ENCODE data around the gene KTI12.

The KTI12 gene

DNA sequence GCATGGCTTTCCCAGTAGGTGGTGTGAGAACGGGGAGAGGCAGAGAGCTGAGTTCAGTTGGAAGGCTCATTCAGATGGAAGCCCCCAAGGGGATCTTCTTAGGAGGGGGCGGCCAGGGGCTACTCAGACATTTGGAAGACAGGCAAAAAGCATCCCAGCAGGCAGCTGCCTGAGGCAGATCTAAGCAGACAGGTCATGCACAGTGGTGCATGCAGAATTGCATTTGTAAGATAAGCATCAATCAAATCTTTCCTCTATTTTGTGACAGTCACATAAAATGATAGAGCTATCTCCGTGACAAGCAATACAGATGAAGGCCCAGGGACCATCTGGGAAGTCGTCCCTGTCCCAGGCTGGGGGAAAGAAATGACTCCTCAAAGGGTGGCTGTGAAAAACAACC is 46.9 kb downstream of the KTI12 start:
- no peak overlapping the region for H3K4me3 ChIP-seq (ENCODE audit: low read depth, low read length)
- TF ChIP-seq, protein P1, sequence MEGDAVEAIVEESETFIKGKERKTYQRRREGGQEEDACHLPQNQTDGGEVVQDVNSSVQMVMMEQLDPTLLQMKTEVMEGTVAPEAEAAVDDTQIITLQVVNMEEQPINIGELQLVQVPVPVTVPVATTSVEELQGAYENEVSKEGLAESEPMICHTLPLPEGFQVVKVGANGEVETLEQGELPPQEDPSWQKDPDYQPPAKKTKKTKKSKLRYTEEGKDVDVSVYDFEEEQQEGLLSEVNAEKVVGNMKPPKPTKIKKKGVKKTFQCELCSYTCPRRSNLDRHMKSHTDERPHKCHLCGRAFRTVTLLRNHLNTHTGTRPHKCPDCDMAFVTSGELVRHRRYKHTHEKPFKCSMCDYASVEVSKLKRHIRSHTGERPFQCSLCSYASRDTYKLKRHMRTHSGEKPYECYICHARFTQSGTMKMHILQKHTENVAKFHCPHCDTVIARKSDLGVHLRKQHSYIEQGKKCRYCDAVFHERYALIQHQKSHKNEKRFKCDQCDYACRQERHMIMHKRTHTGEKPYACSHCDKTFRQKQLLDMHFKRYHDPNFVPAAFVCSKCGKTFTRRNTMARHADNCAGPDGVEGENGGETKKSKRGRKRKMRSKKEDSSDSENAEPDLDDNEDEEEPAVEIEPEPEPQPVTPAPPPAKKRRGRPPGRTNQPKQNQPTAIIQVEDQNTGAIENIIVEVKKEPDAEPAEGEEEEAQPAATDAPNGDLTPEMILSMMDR (IDR thresholded peaks at IDR 0.05; ENCODE audit: low read depth, low read length, missing control alignments), result no peak
- no peak for DNase-seq (ENCODE audit: low read depth)

DNA sequence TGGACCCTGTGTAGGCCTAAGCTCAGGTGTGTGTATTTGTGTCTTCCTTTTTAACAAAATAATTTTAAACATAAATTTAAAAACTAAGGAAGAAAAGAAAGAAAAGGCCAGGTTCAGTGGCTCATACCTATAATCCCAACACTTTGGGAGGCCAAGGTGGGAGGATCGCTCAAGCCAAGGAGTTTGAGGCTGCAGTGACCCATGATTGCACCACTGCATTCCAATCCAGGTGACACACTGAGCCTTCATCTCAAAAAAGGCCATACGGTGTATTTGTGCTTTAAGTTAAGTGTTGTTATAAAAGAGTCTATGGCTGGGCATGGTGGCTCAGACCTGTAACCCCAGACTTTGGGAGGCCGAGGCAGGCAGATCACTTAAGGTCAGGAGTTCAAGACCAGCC is 51.4 kb downstream of the KTI12 start:
- DNase-seq (ENCODE audit: low read depth), result no peak
- no peak overlapping the region for H3K4me3 ChIP-seq (ENCODE audit: low read depth, low read length)
- TF ChIP-seq, protein P1 (IDR thresholded peaks at IDR 0.05; ENCODE audit: low read depth, low read length, missing control alignments), result no peak

All from GM12864 (cell line).